MV-4-11 (cell line): ENCODE results near the gene SRSF2.
A peak's percentile ranks its signal among the peaks of the same experiment; 100 is the strongest.
"Not testable (repeated sequence)": the region's sequence is repeated elsewhere in the genome, so short reads cannot be mapped to it uniquely, and the experiment has no call there.

Source experiments
- DNase-seq: peaks from one replicate; lab custom pipeline; 2025; lab: John Stamatoyannopoulos, UW

SRSF2 gene

DNA sequence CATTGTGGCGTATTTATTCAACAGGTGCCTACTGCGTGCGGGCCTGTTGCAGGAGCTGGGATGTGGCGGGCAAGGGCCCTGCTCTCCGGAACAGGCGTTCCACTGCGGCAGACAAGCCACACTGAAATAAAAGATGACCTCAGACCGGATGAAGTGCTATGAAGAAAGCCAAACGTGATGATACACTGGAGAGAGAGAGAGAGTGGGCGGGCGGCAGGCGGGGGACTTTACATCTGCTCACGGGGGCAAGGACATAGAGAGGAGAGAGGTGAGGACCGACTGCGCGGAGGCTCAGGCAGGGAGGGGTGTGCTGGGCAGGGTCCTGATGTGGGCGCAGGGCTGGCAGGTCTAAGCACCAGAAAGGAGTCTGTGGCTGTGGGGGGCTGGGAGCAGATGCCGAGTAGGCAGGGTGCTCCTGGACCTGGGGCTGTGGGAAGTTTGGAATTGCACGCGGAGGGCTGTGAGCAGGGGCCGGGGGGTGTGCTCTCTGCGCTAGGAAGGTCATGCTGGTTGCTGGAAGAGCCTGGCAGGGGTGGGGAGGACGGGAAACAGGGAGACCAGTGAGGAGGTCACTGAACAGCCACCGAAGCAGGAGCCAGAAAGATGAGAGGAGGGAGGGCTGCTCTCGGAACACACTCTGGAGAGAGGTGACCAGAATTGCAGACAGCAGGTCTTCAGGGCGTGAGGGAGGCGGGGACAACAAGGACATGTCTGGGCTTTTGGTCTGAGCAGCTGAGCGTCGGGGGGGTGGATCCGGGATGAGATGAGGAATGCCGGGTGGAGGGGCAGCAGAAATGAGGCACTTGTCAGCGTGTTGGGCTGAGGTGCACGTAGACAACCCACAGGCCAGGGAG, 36.3 kb downstream of the SRSF2 start:
- DNase-seq = peak; percentile 42

DNA sequence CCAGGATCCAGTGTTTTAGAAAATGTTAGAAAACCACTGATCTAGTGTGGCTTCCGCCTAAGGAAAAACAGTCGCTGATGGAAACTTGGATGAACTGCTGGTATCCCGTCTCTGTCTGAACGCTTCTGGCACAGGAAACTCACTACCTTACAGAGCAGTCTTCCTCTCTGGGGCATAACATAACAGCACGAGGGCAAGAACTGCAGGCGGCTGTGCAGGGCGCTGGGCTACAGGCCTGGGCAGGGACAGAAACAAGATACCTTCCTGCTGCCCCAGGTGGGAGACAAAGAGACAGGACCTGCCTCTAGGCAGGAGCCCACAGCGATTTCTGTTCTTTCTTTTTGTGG, 36.9 kb downstream of the SRSF2 start:
- DNase-seq = no peak

DNA sequence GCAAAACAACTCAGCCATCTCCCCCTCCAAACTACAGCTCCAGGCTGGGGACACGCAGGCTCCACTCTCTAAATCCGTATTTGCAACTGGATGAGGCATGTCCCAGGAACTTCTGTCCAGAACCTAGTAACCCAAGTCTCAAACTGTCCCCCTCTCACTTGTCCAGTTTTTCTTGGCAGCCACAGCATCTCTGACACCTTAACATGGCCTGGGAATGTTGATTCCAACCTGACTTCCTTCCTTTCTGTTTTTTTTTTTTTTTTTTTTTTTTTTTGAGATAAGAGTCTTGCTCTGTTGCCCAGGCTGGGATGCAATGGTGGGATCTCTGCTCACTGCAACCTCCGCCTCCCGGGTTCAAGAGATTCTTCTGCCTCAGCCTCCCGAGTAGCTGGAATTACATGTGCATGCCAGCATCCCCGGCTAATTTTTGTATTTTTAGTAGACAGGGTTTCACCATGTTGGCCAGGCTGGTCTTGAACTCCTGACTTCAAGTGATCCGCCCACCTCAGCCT, 38.6 kb downstream of the SRSF2 start:
- DNase-seq = not testable (repeated sequence)

DNA sequence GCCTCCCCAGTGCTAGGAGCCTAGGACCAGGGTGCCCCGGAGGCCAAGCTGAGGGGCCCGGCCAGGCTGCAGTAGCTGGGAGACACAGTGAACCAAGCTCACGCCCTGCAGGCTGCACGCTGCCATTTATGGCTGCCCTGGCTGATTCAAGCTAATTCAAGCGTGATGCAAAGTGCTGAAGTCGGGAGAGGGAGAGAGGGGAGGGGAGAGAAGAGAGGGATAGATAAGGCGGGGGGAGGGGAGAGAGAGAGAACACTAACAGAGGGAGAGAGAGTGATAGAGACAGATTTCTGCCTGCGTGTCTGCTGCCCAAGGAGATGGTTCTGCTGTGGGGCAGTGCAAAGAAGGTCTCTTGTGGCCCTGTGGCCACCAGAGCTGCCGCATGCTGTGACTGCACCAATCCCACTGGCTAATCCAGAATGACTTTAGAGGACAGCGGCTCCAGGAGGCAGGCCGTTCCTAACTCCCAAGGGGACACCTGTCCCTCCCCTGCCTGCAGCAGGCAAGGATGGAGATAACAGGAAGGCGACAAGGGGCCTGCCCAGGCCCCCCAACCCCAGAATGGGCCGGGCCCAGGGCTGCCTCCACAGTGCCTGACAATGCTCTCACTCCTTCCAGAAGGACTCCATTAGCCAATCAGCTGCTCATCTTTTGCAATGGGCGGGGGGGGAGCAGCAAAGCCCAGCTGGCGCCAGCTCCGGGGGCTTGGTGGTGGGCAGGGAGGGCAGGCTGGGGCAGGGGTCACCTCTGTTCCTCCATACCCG, 39.2 kb downstream of the SRSF2 start:
- no peak for DNase-seq

DNA sequence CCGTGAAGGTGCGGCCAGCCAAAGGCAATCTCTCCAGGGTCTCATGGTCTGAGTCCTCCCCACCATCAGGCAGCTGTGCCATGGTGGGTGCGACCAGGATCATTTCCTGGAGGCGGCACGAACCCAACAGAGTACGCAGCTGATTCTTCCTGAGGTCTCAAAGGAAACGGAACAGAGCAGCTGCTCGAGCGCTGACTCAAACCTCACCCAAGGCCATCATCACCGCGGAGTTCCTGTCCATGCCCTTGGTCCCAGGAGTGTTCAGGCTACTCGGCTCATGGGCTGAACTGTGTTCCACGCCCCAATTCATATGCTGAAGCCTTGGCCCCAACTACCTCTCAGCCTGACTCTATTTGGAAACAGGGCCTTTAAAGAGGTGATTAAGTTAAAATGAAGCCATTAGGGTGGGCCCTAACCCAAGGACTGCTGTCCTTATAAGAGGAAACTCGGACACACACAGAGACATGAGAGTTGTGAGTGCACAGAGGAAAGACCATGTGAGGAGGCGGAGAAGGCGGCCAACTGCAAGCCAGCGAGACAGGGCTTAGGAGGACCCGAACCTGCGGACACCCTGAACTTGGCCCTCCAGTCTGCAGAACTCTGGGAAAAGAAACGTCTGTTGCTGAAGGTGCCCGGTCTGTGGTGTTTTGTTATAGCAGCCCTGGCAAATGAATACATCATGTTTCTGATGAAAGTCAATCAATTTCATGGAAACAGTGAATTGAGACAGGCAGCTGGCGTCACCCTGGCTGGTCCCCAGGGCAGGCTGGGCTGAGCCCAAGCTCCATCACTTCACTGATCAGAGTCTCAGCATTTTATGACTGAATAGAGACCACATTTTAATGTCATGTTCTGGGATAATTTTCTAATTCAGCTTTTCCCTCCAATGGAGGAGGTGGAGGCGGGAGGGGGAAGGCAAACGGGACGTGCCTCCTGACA, 40.1 kb downstream of the SRSF2 start:
- peak; percentile 52 for DNase-seq

DNA sequence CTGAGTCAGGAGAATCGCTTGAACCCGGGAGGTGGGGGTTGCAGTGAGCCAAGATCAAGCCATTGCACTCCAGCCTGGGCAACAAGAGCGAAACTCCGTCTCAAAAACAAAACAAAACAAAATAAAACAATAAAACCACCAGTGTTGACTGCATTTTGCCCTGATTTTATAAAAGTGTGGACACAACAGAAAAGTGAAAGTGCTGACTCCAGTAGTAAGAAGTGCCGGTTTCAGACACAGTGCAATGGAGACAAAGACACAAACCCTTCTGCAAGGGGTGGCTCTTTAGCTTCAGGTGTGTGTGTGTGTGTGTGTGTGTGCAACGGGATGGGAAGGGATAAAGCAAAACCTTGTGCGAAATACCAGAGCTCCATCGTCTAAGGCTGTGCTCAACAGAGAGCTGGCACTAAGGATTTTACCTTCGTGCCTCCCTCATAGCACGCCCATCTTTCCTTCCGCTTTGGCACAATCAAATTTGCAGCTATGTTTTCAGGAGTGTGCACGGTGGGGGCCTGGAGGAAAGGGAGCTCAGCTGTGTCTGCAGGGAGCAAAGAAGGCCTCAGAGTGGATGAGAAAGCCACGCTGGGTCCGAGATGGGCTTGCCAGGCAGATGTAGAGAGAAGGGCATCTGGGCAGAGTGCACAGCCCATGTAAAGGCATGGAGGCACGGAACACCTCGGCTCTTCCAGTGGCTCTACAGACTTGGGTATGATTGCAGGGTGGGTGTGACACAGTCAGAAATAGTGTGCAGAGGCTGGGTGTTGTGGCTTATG, 41.9 kb downstream of the SRSF2 start:
- DNase-seq = no peak

DNA sequence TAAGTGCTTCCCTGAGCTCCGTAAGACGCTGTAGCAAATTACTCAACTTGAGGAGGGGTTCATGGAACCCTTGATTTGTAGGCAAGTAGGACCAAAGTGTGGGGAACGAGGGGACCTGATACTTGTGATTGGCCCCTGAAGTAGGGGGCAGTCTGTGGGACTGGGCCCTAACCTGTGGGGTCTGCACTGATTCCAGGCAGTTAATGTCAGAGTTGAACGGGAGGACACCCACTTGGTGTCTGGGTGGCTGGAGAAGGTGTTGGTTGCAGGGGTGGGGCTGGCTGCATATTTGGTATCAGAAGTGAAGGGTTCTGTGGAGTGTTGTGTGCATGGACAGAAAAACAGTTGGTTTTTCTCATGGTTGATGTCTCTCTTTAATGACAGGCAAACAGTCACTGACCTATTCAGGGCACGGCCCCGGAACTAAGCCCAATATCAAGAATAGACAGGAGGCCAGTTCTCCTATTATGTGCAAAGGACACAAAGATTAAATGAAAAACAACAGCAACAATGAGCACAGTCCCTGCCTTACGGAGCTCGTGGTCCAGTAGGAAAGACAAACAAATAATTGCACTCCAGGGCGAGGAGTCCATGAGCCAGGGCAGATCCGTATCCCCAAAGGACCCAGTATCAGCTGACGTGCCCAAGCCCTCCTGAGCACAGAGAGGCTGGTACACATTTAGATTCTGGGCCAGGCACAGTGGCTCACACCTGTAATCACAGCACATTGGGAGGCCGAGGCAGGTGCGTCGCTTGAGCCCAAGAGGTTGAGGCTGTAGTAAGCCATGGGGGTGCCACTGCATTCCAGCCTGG, 45.5 kb downstream of the SRSF2 start:
- DNase-seq = no peak

DNA sequence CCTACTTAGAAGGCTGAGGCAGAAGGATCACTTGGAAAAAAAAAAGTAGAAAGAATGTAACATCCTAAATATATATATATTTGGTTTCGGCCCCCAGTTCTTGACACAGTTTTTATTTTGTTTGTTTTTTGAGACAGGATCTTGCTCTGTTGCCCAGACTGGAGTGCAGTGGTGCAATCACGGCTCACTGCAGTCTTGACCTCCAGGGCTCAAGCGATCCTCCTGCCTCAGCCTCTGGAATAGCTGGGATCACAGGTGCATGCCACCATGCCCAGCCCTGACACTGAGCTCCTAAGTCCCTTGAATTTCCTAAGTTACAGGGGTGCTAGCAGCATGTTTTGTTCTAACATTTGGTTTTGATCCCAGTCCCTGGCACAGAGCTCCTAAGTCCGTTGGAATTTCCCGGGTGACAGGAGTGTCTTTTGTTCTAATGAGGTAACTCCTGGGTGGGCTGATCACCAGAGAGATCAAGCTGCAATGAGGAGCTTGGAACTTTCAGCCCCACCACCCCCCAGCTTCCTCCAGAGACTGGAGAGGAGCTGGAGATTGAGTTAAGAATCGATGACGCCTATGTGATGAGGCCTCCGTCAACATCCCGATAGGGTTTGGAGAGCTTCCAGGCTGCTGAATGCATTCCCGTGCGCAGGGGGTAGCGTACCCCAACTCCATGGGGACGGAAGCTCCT, 46.4 kb downstream of the SRSF2 start:
- DNase-seq = no peak

DNA sequence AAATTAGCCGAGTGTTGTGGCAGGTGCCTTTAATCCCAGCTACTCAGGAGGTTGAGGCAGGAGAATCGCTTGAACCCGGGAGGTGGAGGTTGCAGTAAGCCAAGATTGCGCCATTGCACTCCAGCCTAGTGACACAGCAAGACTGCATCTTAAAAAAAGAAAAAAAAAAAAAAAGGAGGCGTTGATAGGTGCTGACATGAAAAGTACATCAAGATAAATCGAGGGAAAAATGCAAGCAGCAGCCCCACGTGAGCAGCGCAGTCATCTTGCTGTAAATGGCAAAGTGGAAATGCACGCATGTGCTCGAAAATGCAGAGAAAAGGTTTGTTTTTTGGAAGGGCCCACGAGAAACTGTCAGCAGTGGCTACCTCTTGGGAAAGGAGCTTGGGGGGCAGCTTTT, 47.3 kb downstream of the SRSF2 start:
- no peak for DNase-seq

DNA sequence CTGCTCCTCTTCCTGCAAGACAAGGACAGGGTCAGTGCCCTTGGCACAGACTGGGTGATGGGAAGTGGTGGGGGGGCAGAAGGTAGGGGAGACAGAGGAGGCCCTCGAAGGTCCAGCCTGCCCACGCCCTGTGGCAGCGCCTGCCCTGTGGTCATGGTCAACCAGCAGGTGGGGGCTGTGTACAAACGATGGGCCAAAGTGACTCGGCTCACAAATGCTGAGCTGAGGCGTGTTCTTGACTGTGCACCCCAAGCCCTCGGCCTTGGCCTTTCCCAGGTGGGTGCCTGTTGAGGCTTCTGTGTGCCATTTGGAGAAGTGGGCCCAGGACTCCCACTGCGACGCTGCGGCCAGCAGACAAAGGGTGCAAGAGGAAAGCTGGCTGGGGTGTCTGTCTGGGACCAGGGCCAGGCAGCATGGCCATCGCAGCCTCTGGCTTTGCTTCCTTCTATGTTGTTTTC, 48.9 kb downstream of the SRSF2 start:
- no peak for DNase-seq

DNA sequence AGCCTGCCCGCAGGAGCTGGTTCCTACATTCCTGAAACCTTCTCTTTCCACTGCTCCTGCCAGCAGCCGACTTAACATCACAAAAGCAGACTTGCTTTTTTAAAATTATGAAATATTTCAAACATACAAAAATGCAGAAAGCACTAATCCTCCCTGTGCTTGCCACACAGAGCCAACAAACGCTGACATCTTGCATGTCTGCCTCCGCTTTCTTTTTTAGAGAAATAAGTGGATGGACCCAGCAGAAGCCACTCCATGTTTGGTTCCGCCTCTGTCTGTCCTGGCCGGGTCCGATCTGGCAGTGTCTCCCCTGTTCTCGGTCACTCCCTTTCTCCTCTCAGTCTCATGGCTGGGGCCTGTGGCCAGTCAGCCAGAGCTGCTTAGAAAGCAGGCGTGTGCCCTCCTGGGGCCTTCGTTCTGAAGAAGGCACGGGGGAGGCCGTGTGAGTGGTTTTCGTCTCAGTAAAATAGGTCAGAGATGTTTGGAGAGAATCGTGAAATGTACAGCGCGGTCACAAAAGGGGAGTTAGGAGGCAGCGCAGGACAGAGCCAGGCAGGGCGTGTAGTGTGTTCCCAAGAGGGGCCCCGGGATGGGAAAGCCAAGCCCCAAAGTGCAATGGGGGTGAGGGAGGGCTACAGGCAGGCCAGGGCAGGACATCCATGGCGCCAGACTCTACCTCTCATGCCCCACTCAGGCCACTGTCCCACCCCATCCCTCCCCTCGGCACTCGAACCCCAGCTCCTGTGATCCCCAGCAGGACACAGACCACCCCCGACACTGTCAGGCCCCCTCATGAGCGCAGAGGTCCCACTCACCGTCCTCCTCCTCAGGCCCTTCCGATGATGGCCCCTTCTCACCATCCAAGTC, 49.6 kb downstream of the SRSF2 start:
- DNase-seq = no peak

DNA sequence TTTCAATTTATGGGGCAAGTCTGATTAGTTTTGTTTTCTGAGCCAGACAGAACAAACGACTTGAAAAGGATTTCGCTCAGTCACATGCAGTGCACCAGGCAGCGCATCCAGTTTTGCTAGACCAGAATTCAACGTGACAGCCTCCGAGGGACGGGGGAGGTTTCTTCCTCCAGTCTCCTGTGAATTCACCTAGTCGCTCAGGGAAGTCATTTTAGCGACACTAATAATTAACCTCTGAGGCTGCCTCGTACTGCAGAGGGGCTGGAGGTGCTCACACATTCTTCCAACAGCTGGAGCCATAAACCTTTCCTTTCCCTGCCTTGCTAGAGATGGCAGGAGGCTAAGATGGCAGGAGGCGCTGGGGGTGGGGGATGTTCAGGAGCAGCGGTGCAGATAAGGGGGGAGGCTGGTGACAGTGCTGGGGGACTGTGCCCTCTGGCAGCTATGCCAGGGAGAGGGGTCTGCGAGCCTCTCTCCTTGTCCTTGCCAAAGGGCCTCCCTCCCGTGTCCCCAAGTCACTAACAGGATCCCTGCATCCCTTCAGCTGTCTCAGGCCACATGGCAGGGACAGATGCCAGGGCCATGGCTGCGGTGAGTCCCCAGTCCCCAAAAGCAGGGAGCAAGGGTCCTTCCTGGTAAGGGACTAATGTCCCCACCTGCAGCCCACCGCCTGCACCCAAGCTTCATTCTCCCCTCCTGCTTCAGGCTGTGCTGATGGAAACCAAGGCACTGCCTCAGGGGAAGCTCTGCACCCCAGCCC, 50.4 kb downstream of the SRSF2 start:
- DNase-seq = no peak

DNA sequence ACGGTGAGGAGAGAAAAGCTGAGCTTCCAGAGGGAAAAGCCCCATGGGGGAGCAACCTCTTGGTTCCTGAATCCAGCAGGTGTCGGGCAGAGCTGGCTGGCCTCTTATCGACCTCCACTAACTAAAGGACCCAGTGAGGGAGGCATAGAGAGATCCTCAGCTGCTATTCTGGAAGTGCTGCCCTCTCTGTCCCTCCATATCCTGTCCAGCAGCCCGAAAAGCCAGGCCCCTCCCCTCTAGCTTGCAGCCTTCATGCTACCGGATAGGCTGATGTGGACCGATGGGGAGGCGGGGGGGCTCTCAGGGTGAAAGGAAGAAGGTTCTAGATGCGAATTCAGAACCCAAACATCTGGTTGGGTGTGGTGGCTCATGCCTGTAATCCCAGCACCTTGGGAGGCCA, 51.3 kb downstream of the SRSF2 start:
- DNase-seq = no peak

DNA sequence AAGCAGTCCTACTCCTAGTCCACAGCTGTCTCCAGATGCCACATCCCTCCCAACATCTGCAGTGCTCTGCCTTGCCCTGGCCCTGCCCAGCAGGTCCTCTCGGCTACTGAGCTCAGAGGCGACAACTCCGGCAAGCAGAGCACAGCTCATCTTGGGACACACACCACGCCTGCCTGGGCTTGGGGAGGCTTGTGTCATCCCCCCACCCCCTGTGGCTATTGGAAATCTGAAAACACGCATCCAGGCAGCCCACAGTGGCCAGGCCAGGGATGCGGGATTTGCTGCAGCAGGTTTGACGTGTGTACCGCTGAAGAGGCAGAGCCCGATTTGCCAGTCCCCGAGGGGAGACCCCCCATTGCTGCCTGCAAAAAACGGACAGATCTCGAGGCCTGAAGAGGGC, 51.8 kb downstream of the SRSF2 start:
- no peak for DNase-seq

DNA sequence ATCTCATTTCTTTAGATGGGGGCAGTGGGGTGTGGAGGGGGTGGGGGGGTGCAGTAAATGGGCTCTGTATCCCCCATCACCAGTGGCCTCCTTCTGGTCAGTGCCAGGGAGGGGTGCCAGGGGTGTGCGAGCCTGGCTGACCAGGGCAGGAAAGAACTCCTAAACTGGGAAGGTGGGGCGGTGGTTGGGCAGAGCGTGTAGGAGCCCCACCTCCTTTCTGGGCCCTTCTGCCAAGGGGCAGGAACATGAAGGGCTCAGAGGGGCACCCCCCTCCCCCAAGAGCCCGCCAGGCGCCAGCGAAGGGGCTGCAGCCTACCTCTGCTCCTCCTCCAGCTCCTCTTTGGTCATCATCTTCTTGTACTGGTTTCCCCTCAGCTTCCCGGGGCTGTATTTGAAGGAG, 52.4 kb downstream of the SRSF2 start:
- DNase-seq = no peak
